ENCODE data around the gene TSKU. TPM values are rescaled to one million over a fixed set of nuclear protein-coding genes. Genes with fewer than 3 reads are reported as not detected.

TSKU gene
- total RNA-seq: 5.5 and 6.3 TPM in 2 replicates

GRCh38 chr11:76783294-76783895 is at the start of gene TSKU:
TSKU (plus strand) TSS chr11:76783356; CDS start chr11:76795617, 12,261 bp downstream.

Other genes with a start within 250 kb of the TSKU start
- 126 and 128 TPM in 2 replicates for gene LRRC32, start 112.6 kb upstream of the TSKU start, total RNA-seq
- 5.8 and 6.1 TPM in 2 replicates for gene ACER3, start 77.6 kb downstream of the TSKU start, total RNA-seq

All from aortic smooth muscle cell (primary cell).